Neural progenitor cell (in vitro differentiated cells): Measurements from ENCODE around the gene SYNGR2. TPM values are rescaled to one million over a fixed set of nuclear protein-coding genes. Genes with fewer than 3 reads are reported as not detected.

Experiments
- DNase-seq: peaks from one replicate; pipeline ENCODE4 v3.0.0-alpha.2; 2016; ENCODE audit warnings: low spot score
- H2AFZ ChIP-seq: fragments of 200-600 bp; sonication (generic); replicated peaks from 2 replicates; pipeline ENCODE4 v1.6.1; 2016; ENCODE audit warnings: antibody characterized with exemption
- H3F3A ChIP-seq: fragments of 200-600 bp; sonication (generic); 2 replicates; pipeline ENCODE4 v1.6.1; 2016; ENCODE audit warnings: antibody characterized with exemption, low read depth
- H3K27ac ChIP-seq: fragments of 200-600 bp; sonication (generic); 2 replicates; pipeline ENCODE4 v1.5.1; 2016; ENCODE audit warnings: mild to moderate bottlenecking
- H3K27me3 ChIP-seq: fragments of 200-600 bp; sonication (generic); 2 replicates; pipeline ENCODE4 v1.6.1; 2016; ENCODE audit warnings: mild to moderate bottlenecking, moderate library complexity
- H3K36me3 ChIP-seq: fragments of 200-600 bp; sonication (generic); 2 replicates; pipeline ENCODE4 v1.5.1; 2016
- H3K4me1 ChIP-seq: fragments of 200-600 bp; sonication (generic); 2 replicates; pipeline ENCODE4 v1.6.1; 2016; ENCODE audit warnings: mixed run types
- H3K4me2 ChIP-seq: fragments of 200-600 bp; sonication (generic); 2 replicates; pipeline ENCODE4 v1.6.1; 2016
- H3K4me3 ChIP-seq: fragments of 200-600 bp; sonication (generic); 2 replicates; pipeline ENCODE4 v1.5.1; 2016
- H3K79me2 ChIP-seq: fragments of 200-600 bp; sonication (generic); 2 replicates; pipeline ENCODE4 v1.6.1; 2016; ENCODE audit warnings: low read depth
- H3K9ac ChIP-seq: fragments of 200-600 bp; sonication (generic); 2 replicates; pipeline ENCODE4 v1.6.1; 2016
- H3K9me3 ChIP-seq: fragments of 200-600 bp; sonication (generic); 2 replicates; pipeline ENCODE4 v1.5.1; 2016; ENCODE audit warnings: low read depth
- H4K20me1 ChIP-seq: fragments of 200-600 bp; sonication (generic); 2 replicates; pipeline ENCODE4 v1.6.1; 2016; ENCODE audit warnings: low read depth
- H3K27ac Mint-ChIP-seq: 3 replicates; pipeline ENCODE4 v1.8.0; 2021; ENCODE audit warnings: mixed read lengths
- H3K27me3 Mint-ChIP-seq: 2 replicates; pipeline ENCODE4 v1.8.0; 2022; ENCODE audit warnings: low read depth, mild to moderate bottlenecking, inconsistent platforms, moderate library complexity, mixed read lengths; ENCODE audit not compliant: insufficient read depth
- H3K36me3 Mint-ChIP-seq: 3 replicates; pipeline ENCODE4 v1.8.0; 2021; ENCODE audit warnings: mixed read lengths
- H3K4me1 Mint-ChIP-seq: 3 replicates; pipeline ENCODE4 v1.8.0; 2021; ENCODE audit warnings: mixed read lengths
- H3K4me3 Mint-ChIP-seq: 3 replicates; pipeline ENCODE4 v1.8.0; 2021; ENCODE audit warnings: mild to moderate bottlenecking, moderate library complexity, mixed read lengths
- H3K9me3 Mint-ChIP-seq: 3 replicates; pipeline ENCODE4 v1.8.0; 2020; ENCODE audit warnings: mixed read lengths
- EZH2 ChIP-seq: fragments of 200-600 bp; sonication (generic); IDR thresholded peaks from 2 replicates; pipeline ENCODE4 v1.6.1; 2017; ENCODE audit warnings: antibody characterized with exemption, mild to moderate bottlenecking, moderate library complexity
- EZH2phosphoT487 ChIP-seq: fragments of 200-600 bp; sonication (generic); IDR thresholded peaks from 2 replicates; pipeline ENCODE4 v1.6.1; 2017; ENCODE audit warnings: antibody characterized with exemption
- total RNA-seq: library from RNA; depleted of rRNA; stranded (reverse); fragments of >200 nt; gene quantifications from 2 replicates; pipeline ENCODE4 v1.2.3, GENCODE V29; 2015; ENCODE audit warnings: low replicate concordance
- TF ChIP-seq, protein P1 (sequence below): fragments of 200-600 bp; sonication (generic); IDR thresholded peaks from 2 replicates; pipeline ENCODE4 v1.5.1; 2017; ENCODE audit warnings: antibody characterized with exemption, mild to moderate bottlenecking

SYNGR2 gene
- total RNA-seq, 1 donor from 2014 or later, result 6.2 TPM

DNA sequence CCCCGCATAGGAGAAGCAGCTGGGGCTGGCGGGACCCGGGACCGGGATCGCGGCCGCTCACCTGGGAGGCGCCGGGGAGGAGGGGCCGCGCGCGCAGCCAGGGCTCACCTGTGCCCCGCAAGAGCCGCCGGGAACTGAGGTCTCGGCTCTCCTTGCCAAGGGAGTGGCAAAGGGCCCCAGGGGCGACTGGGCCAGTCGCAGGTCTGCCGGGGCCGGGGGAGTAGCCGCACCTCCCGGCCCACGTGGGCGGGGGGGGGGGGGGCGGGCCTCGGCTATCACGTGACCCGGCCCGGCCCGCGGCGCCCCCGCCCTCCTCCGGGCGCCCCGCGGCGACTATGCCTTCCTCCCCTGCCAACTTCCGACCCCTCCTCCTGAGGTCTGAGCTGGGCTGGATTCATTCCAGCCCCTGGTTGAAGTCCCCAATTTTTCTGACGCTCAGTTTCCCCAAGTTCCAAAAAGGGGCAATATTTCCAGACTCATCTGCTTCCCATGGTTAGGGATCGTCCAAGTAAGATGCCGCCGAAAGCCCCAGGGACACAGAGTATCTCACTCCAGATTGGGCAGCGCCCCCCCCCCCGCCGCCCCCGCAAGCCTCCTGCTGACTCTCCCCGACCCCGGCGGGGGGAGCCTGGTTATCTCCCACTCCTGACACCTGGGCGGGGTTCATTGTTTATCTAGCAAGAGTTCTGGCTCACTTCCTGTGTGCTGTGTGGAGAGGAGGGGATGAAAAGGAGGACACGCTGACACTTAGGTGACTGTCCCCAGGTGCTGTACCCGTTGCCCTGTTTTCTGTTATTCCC lies 39.6 kb upstream of the SYNGR2 start, which contains the start of gene TMC6:
TSS of gene TMC6 (minus strand) at position 205 of the 800 bp plus-strand sequence. CDS start 1,923 bp downstream, outside the sequence.
- Histone ChIP-seq H3K4me3 (peak within 1 kb of the TSS; percentile 81), H3K27ac (no peak within 1 kb of the TSS), H3K79me2 (no peaks in the 10 kb centered on the region), H3K4me1 (peaks cover 27% of the 10 kb centered on the region), H3F3A (peaks cover 15% of the 10 kb centered on the region), H3K36me3 (no peaks in the 10 kb centered on the region), H2AFZ (peak within 1 kb of the TSS; percentile 90), H3K4me2 (peak within 1 kb of the TSS; percentile 89), H4K20me1 (peaks cover 5% of the 10 kb centered on the region), H3K9me3 (no peaks in the 10 kb centered on the region), H3K27me3 (peaks cover 65% of the 10 kb centered on the region), H3K9ac (no peak within 1 kb of the TSS)
- no peak for TF ChIP-seq EZH2phosphoT487
- TF ChIP-seq EZH2, result no peak
- TF ChIP-seq, protein P1, sequence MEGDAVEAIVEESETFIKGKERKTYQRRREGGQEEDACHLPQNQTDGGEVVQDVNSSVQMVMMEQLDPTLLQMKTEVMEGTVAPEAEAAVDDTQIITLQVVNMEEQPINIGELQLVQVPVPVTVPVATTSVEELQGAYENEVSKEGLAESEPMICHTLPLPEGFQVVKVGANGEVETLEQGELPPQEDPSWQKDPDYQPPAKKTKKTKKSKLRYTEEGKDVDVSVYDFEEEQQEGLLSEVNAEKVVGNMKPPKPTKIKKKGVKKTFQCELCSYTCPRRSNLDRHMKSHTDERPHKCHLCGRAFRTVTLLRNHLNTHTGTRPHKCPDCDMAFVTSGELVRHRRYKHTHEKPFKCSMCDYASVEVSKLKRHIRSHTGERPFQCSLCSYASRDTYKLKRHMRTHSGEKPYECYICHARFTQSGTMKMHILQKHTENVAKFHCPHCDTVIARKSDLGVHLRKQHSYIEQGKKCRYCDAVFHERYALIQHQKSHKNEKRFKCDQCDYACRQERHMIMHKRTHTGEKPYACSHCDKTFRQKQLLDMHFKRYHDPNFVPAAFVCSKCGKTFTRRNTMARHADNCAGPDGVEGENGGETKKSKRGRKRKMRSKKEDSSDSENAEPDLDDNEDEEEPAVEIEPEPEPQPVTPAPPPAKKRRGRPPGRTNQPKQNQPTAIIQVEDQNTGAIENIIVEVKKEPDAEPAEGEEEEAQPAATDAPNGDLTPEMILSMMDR, result no peak
- peaks cover under 1% of the 10 kb centered on the region for H3K36me3 Mint-ChIP-seq
- peak within 1 kb of the TSS; percentile 91 for H3K4me3 Mint-ChIP-seq
- no peak within 1 kb of the TSS for H3K27ac Mint-ChIP-seq
- H3K27me3 Mint-ChIP-seq, result peaks cover 14% of the 10 kb centered on the region
- no peaks in the 10 kb centered on the region for H3K9me3 Mint-ChIP-seq
- DNase-seq, result peak; percentile 76
- H3K4me1 Mint-ChIP-seq, result peaks cover 14% of the 10 kb centered on the region

DNA sequence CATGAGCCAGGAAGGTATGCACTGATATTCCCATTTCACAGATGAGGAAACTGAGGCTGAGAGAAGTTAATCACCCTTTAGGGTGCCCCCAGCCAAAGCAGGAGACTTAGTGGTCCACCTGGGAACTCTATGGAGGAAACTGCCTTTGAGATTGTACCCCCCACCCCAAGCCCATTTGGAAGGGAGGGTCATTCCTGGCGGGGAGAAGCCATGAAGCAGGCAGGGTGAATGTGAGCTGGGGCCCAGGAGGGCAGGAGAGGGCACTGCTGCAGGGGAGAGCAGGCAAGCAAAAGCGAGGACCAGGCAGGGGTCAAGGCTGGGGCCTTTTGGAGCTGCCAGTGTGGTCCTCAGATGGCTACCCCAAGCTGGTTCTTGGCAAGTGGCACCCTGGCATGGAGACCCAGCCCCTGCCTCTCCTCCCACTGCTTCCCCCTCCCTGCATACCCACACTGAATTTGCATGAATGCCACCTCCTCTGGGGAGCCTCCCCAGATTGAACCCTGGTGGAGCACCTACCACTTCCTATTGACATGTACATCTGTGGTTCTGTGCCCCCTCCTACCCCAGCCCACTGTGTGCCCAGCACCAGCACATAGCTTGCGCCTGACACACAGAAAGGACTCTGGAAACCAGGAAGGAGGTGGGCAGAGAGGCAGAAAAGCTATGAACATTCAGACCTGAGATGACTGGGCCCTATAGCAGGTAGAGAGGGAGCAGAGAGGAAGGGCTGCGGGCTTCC lies 38.9 kb upstream of the SYNGR2 start:
- TF ChIP-seq, protein P1, result no peak
- TF ChIP-seq EZH2 (no peak), EZH2phosphoT487 (no peak)
- peak overlapping the region; percentile 89 for H3K4me2 ChIP-seq

DNA sequence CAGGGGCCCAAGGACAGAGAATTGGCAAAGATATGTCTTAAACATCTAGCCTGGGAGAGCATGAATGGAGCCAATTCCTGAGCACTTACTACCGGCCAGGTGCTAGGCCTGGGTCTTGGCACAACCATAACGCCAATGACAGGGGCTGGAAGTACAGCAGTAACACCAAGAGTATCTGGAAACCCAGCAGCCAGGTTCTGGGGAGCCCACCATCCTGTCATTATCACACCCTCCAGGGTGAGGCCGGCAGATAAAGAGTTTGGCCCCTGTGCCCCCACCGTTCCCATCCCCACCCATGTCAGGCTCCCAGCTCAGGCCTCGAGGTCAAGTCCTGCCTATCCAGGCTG lies 38.3 kb upstream of the SYNGR2 start:
- no peaks in the 10 kb centered on the region for H3K36me3 Mint-ChIP-seq
- Histone ChIP-seq H3K79me2 (no peaks in the 10 kb centered on the region), H3K9me3 (no peaks in the 10 kb centered on the region), H3K9ac (no peak overlapping the region), H3F3A (peaks cover 15% of the 10 kb centered on the region), H3K27ac (no peak overlapping the region), H3K4me1 (peaks cover 27% of the 10 kb centered on the region), H4K20me1 (peaks cover 5% of the 10 kb centered on the region), H2AFZ (no peak overlapping the region), H3K36me3 (no peaks in the 10 kb centered on the region), H3K27me3 (peaks cover 76% of the 10 kb centered on the region), H3K4me3 (no peak overlapping the region), H3K4me2 (no peak overlapping the region)
- H3K9me3 Mint-ChIP-seq, result no peaks in the 10 kb centered on the region
- no peak for DNase-seq
- H3K4me1 Mint-ChIP-seq, result peaks cover 14% of the 10 kb centered on the region
- peak overlapping the region; percentile 73 for H3K4me3 Mint-ChIP-seq
- no peak overlapping the region for H3K27ac Mint-ChIP-seq
- no peak for TF ChIP-seq EZH2
- TF ChIP-seq, protein P1, result no peak
- peaks cover 21% of the 10 kb centered on the region for H3K27me3 Mint-ChIP-seq

More for the DNA sequence above, 38.9 kb upstream of the SYNGR2 start:
- no peak for DNase-seq
- Histone ChIP-seq H3K9me3 (no peaks in the 10 kb centered on the region), H2AFZ (no peak overlapping the region), H3K79me2 (no peaks in the 10 kb centered on the region), H3K4me1 (peaks cover 27% of the 10 kb centered on the region), H3F3A (peaks cover 15% of the 10 kb centered on the region), H3K36me3 (no peaks in the 10 kb centered on the region), H3K27me3 (peaks cover 73% of the 10 kb centered on the region), H3K27ac (no peak overlapping the region), H3K4me3 (peak overlapping the region; percentile 81), H4K20me1 (peaks cover 5% of the 10 kb centered on the region), H3K9ac (no peak overlapping the region)
- Mint-ChIP-seq H3K4me1 (peaks cover 14% of the 10 kb centered on the region), H3K4me3 (peak overlapping the region; percentile 91), H3K27ac (no peak overlapping the region), H3K9me3 (no peaks in the 10 kb centered on the region), H3K27me3 (peaks cover 21% of the 10 kb centered on the region), H3K36me3 (no peaks in the 10 kb centered on the region)
